Activated CD4-positive, alpha-beta T cell treated with anti-CD3 and anti-CD28 coated beads, Interleukin-2, amount 50 U/mL, for 1 hour (primary cell): ENCODE results near the gene APBA2.
"Not testable (repeated sequence)": the region's sequence is repeated elsewhere in the genome, so short reads cannot be mapped to it uniquely, and the experiment has no call there.

Experiments used
- DNase-seq: peaks from one replicate; pipeline ENCODE4 v3.0.0-alpha.2; 2020

The APBA2 gene

DNA sequence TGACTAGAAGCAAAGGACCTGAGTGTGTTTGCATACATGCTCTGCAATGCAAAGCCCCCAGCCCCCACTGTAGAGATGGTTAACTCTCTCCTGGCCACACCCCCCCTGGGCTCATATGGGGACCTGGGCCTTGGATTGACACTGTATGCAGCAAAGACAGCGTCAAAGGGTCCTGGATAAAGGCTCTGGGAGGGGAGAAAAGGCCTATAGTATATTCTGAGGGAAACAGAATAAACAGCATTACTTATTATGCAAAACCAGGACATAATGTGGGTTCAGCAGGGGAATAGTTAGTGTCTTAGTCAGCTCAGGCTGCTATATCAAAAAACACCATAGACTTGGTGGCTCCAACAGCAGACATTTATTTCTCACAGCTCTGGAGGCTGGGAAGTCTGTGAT, 158.7 kb downstream of the APBA2 start:
- no peak for DNase-seq

DNA sequence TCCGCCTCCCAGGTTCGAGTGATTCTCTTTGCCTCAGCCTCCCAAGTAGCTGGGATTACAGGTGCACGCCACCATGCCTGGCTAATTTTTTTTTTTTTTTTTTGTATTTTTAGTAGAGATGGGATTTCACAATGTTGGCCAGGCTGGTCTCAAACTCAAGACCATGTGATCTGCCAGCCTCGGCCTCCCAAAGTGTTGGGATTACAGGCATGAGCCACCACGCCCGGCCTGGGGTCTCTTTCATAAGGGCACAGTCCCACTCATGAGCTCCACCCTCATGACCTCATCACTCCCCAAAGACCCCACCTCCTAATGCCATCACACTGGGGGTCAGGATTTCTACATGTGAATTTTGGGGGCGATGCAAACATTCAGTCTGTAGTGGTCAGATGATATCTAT, 159.4 kb downstream of the APBA2 start:
- not testable (repeated sequence) for DNase-seq

DNA sequence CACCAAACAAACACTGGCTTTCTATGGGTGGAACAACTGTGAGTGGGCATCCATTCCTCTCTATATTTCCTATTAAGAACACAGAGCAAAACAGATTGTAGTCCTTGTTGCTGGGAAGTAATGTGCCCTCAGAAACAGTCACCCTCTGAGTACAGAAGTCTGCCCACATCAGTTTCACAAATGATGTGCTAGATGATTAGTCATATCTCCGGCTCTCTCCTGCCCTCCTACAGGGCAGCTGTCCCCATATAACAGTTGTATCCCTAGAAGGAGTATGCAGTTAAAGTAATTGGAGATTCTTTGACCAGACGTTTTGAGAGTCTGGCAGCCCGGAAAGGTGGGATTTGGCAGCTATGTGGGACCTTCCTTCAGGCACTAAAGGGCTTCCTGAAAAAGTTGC, 159.9 kb downstream of the APBA2 start:
- no peak for DNase-seq

DNA sequence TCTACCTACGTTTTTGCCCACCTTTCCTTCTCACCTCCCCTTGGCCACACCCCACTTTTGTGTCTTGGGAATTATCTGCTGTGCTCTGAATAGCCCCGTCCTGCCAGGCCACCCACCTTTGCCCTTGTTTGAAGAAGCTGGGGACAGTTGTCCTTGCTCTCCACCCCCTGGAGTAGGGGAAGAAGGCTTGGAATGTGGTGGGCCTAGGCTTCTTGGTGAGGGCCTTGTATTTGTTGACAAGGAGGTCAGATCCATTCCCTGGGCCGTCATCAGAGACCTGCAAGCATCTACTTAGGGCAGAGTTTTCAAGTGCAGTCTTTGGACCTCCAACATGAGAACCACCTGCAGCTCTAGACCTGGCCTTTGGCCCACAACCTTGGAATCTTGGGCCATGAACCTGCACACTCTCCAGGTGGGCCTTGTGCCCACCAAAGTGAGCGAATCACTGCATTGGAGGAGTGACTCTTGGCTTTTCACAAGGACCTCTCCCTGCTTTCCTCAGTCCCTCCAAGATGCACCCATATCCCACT, 160.6 kb downstream of the APBA2 start:
- DNase-seq, result no peak

DNA sequence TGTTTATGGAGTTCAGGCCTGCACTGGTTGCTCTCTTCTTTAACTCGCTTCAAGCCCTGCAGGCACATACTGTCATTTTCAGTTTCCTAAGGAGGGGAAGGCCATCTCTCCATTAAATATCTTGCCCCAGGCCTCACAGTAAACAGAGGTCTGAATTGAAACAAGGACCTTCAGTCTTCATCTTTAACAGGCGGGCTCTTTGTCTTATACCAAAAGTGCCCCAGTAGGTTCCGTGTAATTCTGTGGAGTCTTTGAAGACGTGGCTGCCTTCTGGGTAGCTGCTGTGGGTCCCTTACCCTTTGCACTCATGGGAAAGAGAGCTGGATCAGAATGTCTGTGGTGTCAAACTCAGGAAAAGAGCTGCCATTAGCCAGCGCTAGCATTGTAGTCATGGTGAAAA, 161.2 kb downstream of the APBA2 start:
- no peak for DNase-seq

DNA sequence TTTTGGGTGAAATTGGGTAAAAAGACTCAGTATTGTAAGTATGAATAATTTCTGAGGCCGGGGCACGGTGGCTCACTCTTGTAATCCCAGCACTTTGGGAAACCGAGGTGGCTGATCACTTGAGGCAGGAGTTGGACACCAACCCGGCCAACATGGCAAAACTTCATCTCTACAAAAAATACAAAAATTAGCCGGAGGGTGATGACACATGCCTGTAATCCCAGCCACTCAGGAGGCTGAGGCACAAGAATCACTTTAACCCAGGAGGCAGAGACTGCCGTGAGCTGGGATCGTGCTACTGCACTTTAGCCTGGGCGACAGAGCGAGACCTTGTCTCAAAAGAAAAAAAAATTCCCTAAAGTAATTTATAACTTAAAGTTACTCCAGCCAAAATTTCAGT, 162.2 kb downstream of the APBA2 start:
- no peak for DNase-seq

DNA sequence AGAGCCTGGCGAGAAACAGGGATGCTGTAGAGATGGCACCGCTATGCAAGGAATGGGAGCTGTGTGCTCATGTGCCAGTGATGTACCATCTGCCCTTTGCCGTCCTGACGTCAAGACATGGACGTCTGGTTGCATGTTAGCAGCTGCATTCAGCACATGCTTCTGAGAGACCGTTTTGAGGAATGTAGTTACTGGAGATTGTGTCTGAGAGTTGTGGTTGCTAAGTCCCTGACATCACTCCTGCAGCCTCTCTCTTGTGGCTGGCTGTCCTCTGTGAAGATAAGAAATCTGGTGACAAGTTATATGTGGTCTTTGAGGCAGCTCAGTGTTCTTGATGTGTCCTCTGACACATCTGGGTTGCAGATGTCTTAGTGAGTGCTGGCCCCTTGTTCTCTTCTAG, 165.1 kb downstream of the APBA2 start:
- no peak for DNase-seq

DNA sequence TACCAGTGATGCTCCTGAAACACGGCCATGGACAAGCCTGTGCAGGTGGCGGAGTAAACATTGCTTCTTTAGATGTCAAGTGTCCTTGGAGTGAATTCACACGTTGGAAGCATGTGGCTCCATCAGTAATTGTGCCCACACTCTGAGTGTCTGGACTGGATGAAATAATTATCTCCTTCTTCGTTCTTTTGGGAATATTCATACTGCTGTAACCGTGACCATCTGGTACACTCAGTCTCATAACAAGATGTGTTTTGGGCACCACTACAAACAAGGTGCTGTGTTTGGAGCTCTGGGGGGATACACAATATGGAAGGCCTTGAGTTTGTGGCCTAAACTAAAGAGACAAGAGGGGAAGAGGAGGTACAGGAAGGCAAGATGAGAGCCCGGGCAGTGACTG, 165.6 kb downstream of the APBA2 start:
- DNase-seq, result no peak

DNA sequence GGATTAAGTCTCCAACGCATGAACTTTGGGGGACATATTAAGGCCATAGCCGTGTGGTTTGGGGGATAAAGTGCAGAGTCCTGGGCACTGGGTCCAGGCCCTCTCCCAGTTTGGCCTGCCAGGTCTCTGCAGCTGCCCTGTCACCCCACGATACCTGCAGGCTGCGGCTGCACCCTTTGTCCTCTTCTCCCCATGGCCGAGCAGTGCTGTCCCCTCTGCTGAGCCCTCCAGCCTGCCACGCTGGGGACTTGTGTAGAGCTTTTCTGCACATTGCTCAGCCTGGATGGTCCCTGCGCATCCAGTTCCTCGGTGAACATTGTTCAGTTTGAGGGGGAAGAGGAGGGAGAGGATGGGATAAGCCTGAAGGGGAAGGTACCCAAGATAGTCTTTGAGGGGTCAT, 167.2 kb downstream of the APBA2 start:
- DNase-seq, result no peak

DNA sequence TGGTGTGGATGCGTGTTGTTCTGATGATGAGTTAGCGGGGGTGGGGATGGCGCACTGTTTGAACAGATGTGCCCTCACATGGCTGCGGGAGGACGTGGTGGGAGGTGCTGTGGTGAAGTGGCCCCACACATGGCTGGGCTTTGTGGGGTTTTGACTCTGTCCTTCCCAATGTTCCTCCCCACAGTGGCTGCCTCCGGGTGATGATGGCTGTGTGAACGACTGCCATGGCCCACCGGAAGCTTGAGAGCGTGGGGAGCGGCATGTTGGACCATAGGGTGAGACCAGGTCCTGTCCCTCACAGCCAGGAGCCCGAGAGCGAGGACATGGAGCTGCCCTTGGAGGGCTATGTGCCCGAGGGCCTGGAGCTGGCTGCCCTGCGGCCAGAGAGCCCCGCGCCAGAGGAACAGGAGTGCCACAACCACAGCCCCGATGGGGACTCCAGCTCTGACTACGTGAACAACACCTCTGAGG, 167.9 kb downstream of the APBA2 start:
- DNase-seq, result no peak

DNA sequence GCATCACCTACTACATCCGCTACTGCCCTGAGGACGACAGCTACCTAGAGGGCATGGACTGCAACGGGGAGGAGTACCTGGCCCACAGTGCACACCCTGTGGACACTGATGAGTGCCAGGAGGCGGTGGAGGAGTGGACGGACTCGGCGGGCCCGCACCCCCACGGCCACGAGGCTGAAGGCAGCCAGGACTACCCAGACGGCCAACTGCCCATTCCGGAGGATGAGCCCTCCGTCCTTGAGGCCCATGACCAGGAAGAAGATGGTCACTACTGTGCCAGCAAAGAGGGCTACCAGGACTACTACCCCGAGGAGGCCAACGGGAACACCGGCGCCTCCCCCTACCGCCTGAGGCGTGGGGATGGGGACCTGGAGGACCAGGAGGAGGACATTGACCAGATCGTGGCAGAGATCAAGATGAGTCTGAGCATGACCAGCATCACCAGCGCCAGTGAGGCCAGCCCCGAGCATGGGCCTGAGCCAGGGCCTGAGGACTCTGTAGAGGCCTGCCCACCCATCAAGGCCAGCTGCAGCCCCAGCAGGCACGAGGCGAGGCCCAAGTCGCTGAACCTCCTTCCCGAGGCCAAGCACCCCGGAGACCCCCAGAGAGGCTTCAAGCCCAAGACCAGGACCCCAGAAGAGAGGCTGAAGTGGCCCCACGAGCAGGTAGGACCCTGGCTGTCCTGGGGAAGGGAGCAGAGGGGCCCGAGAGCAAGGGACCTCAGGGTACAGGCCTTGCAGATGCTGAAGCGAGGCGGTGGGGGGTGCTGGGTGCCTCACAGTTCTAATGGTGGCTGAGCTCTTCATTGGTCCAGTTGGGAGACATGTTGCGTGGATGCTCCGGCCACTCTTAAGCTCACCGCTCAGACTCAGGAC, 168.6 kb downstream of the APBA2 start:
- DNase-seq, result no peak

DNA sequence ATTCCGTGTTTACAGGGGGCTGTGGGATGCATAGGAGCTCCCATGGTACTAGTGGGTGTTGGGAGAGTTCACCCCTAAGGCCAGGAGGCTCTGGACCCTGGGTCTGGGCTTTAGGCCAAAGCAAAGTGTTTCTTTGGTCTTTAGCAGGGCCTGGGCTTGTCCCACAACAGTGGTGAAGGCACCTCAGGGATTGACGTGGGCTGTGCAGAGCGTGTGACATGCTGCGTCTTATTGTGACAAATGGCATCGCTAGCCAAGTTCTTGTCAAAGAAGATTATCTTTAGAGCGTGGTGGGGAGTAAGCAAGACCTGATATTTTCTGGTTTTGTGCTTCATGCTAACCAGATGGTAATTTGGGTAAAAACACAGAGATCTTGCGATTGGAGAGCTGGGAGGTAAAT, 170.1 kb downstream of the APBA2 start:
- DNase-seq, result no peak

DNA sequence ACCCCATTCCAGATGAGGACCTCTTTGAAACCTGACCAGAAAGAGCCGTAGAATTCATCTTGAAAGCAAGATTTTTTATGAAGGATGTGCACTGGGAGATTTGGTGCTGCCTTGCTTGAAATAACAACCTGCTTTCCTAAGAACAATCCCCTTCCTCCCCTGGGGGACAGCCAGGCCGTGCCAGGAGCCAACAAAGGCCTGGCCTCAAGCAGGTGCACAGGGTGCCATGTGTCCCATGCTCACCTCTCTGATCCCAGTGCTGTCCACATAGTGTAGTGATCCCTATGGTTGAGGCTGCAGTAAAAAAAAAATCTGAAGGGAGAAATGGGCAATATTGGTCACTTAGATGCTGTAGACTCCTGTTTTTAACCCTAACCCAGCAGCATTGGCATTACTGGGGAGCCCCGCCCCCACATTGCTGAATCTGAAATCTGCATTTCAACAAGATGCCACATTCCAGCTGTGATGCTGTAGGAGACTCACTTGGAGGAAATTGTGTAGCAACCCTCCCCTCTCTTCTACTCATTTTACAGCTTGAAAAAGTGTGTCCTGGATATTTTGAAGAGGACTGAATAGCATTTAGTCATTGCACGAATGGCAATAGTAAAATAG, 171.2 kb downstream of the APBA2 start:
- DNase-seq, result no peak

DNA sequence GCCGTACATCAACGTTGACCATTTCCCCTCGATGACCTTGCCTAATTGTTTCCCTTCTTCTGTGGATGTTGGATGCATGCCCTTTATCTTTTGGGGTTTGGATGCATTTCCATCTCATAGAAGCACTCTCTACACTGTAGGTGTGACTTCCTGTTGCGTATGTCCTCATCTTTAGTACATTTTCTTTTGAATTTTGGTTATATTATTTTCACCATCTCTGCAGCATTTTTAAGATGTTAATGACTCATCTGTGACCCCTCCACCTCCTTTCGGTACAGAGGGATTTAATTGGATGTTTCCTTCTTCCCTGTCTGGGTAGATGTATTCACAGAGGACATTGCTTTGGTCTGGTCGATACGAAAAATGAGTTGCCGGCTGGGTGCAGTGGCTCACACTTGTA, 172.1 kb downstream of the APBA2 start:
- DNase-seq, result no peak

DNA sequence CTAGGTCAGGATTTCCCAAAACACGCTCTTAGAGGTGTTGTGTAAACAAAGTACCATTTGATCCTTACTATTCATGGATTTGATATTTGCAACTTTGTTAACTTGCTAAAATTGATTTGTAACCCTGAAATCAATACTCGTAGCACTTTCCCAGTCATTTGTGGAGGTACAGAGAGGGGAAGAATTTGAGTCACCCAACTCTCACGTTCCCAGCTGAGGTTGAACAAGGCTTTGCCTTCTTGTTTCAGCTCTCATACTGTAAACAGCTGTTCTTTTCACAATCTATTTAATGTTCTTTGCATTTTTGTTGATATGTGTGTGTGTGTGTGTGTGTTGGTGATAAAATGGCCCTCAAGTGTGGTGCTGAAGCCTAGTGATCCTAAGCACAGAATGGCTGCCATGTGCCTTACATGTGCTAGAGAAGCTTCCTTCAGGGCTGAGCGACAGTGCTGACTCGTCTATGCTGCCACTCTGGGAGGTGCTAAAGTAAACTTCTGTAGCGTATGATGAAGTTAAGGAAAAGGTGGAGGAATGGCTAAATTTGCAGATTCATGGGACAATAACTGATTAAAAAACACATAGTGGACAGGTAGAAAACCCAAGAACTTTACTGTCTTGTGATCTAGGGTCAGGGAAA, 173.2 kb downstream of the APBA2 start:
- DNase-seq, result no peak

DNA sequence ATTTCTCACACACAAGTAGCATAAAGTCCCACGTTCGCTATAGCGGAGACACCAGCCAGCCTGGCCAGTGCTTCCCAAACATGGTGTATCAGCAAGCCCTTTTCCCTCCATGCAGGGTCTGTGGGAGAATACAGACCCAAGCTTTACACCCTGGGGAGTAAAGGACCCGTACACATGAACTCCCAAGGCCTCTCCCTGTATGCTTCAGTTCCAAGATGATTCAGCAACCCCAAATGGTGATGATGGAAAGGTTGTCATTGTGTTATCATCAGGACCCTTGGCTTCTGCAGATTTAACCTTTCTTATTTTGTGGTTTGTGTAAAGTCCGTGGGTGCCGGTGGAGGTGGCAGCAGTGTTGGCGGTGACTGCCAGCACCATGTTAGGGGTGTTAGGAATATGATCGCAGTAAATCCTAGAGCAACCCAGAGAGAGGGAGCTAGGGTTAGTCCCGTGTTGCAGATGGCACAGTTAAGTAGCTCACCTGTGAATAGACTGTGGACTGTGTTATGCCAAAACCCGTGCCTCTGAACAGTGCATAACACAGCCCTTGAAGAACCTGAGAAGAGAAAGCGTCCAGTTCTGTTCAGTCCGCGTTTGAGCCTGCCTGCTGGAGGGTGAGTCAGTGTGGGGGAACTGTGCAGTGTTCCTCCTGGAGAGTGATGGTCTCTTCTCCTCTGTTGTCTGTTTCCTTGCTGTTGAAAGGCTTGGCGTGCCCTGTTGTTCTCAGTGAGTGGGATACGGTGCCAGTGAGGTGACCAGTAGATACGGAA, 174.3 kb downstream of the APBA2 start:
- DNase-seq, result no peak

DNA sequence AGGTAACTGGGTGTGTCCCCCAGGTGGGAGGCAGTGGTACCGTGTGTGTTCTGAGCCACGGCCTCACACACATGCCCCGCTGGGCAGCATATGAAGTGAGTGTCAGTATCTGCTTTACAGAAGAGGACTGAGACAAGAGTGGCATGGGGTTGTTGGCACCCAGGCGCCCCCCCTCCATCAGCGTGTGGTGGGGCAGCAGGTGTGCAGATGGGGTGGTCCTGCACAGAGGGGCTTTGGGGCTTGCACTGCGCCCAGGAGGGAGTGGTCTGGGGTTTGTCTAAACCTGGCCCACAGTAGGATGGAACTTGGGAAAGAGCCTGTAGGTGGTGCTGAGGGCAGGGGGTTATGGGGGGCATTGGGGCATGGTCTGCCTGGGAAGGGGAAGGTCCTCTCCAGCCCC, 176.0 kb downstream of the APBA2 start:
- DNase-seq, result no peak

DNA sequence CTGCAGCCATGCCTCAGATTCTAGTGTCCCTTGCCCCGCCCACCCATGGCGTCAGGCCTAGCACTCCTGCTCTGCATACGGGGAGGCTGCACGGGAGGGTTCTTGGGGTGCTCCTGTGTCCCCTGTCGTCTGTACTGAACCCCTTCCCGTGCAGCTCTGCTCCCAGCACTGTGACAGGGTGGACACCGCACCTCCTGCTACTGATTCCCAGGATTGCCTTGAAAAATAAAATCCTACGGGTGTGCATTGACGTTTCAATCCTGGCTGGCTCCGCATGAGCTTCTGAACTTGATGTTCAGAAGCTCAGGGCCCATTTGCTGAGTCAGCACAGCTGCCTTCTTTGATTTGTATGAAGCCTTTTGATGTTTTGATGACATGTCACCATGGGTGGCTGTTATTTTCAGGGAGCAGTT, 176.4 kb downstream of the APBA2 start:
- no peak for DNase-seq

DNA sequence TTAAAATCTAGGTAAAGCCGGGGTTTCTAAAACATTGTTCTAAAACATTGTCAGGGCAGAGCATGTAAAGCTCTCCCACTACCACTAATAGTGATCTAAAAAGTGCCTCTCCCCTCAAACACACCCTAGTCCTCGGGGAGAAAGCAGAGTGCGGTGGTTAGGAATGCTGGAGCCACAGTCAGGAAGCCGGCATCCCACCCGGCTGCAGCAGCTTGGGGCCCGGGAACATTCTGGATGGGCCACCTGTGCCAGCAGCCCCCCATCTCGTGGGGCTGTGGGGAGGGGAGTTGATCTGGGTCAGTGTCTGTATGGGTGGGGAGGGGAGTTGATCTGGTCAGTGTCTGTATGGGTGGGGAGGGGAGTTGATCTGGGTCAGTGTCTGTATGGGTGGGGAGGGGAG, 176.9 kb downstream of the APBA2 start:
- DNase-seq, result no peak

DNA sequence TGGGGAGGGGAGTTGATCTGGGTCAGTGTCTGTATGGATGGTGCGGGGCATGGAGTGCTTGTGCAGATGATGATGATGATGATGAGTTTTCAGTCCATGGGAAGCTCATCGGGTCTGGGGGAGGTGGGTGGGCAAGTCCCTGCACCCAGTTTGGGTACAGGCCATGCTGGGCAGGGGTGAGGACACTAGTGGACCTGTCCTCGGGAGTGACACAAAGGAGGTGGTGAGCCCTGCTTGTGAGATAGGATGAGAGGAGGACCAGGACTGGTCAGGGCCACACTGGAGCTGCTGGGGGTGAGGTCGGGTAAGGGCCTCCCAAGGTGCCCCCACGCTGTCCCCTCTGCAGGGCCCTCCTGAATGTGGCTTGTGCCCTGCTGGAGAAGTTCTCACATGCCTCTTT, 177.9 kb downstream of the APBA2 start:
- DNase-seq, result no peak

DNA sequence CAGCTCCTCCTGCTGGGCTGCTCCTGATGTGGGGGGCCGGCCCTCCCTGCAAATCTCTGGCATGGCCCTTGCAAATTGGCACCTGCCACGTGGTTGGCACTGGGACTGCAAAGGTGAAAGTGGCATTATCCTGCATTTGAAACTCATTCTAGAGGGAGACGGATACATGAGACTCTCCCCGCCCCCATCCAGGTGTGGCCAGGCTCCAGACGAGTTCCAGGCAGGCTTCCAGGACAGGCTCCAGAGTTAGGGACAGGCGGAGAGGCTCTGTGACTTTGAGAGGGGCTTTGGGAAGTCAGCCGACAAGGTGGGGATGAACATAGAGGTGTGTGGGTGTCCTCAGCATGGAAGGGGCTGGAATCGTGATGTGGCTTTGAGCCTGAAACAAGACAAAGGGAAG, 178.5 kb downstream of the APBA2 start:
- no peak for DNase-seq

DNA sequence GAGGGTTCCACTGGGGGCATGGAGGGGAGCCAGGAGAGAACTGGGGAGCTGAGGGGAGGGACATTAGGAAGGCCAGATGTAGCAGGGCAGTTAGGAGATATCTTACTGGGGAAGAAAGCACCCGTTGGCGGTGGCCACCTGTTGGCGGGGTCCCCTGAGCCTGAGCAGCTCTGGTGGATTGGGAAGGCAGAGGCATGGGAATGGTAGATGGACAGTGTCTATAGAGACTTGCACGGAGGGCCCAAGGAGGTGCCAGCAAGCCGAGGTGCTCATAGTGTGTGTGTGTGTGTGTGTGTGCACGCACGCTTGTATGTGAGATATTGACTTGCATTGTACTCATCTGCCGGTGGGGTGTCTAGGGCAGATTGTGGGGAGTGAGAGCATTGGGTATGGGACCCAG, 179.0 kb downstream of the APBA2 start:
- DNase-seq, result no peak

DNA sequence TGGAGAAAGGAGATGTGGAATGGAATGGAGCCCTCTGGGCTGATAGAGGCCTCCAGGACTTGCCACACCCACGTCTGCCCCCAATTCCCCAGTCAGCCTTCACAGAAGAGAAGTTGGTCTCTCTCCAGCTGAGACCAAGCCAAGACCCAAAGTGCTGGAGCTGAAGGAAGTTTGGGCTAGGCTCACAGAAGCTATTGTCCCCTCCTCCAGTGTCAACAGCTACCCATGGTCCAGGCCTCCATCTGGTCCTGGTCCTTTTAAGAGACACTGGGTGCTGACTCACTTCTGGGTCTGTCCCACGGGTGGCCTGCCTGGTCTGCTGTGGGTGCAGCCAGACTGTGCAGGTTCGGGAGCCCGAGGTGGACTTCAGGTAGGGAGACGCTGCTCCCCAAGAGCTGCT, 179.8 kb downstream of the APBA2 start:
- no peak for DNase-seq
